ENCODE results near the gene MRPL43. TPM values are rescaled to one million over a fixed set of nuclear protein-coding genes. Genes with fewer than 3 reads are reported as not detected.
A peak's percentile ranks its signal among the peaks of the same experiment; 100 is the strongest.
"Not testable (repeated sequence)": the region's sequence is repeated elsewhere in the genome, so short reads cannot be mapped to it uniquely, and the experiment has no call there.

The MRPL43 gene
- total RNA-seq, 2 donors from 2014 or later = 47.3 to 52.0 TPM

DNA sequence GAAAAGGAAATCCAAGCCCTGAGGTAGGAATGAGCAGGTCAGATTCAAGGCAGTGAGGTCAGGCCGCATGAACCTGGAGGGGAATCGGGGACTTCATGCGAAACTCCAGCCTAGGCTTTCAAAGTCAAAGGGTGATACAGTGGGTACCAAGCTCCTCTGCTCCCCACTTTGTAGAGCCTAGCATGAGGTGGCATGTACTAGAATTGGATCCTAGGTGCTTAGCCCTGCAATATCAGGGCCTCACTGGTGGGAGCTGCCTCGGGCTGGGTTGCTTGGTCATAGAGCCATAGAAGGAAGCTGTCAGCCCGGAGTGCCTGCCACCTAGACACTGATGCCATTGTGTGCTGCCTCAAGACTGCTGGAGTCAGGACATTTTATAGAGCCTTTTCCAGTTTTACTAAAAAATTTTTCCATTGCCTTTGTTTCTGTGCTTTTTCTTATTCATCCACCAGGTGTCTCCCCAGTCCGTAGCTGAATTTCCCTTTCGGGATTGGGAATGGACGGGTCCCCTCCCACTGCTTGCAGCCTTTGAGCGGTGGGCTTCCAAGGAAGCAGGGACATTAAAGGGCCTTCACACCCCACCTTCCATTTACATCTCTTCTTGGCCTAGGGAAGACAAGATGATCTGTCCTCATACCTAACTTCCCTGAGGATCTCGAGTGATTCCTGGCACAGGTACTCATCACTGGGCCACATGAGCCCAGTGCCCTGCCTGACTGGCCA is 6.8 kb upstream of the MRPL43 start:
- DNase-seq = no peak
- intact Hi-C loops (cut with DNase I) = loop anchor here in 1 of 2 donors (1.0 kb wide), 1 partner anchor 20 kb away; no protein-coding TSS in a partner anchor
- no peak for ATAC-seq

GRCh38 chr10:100989088-100989487 is 1.8 kb upstream of the MRPL43 start:
- intact Hi-C loops (cut with DNase I) = no loop called here

DNA sequence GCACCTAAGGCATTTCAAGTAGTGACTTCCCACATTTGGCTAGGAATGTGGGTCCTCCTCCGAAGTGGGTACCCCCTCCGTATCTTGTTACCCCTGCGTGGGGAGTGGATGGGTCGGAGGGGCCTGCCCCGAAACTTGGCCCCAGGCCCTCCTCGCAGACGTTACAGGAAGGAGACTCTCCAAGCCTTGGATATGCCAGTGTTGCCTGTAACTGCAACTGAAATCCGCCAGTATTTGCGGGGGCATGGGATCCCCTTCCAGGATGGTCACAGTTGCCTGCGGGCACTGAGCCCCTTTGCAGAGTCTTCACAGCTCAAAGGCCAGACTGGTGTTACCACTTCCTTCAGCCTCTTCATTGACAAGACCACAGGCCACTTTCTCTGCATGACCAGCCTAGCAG is 869 bp upstream of the MRPL43 start:
- DNase-seq (no peak), ATAC-seq (no peak)
- intact Hi-C loops (cut with DNase I) = no loop called here

More at GRCh38 chr10:100989088-100989487, 1.8 kb upstream of the MRPL43 start:
- no peak for DNase-seq
- ATAC-seq = no peak

DNA sequence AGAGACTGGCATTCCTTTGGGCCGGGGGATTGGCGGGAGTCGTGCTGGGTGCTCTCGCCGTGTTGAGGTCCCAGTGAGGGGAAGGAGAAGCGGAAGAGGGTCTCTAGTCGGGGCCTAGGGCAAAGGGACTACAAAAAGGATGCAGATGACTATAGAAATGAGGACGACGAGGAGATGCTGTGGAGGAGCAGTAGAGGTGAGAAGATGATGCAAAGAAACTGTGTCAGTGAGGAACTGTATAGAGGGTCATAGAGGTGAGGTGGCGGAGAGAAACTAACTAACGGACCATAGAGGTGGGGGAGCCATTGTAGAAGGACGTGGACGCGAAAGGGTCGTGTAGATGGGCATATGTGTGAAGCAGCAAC is 370 bp upstream of the MRPL43 start:
- intact Hi-C loops (cut with DNase I) = no loop called here

DNA sequence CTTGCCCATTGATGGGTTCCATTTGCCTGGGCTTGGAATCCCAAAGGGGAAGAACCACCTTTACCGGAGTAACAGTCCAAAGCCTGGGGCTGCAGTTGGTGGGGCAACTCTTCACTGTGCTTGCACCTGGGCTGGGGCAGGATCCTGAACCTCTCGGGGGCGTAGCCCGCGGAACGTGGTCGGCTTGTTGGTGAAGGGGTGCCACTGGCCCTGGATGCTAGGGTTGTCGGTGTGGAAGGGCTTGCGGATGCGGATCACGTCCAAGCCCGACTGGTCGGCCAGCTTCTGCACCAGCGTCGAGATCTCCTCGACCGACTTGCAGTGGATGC is 710 bp downstream of the MRPL43 start:
- DNase-seq (no peak), ATAC-seq (no peak)
- intact Hi-C loops (cut with DNase I) = no loop called here

More for the DNA sequence above, 370 bp upstream of the MRPL43 start:
- no peak for ATAC-seq
- no peak for DNase-seq

GRCh38 chr10:100985336-100985735 is 2.0 kb downstream of the MRPL43 start:
- intact Hi-C loops (cut with DNase I) = no loop called here
- no peak for ATAC-seq
- DNase-seq = no peak

DNA sequence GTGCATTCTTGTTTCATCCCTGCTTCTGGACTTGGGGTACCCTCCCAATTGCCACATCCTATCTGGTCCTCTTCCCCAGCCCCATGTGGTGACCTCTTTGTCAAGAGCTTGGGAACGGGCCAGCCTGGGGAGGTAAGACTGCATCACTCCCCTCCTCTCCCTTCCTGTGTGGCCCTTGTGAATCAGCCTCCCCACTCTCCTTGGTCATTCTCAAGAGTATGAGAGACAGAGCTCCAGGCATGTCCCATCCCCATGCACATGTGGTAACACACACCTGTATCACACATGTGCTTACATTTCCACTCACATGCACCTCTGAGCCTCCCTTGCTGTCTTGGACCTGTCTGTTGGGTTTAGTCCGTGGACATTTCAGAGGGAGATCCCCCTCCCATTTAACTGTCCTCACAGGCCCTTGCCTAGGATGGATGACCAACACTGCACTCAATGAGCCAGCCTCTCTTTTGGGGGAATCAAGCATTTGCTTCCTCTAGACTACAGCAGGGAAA is 2.6 kb downstream of the MRPL43 start:
- no peak for ATAC-seq
- intact Hi-C loops (cut with DNase I) = no loop called here
- no peak for DNase-seq

DNA sequence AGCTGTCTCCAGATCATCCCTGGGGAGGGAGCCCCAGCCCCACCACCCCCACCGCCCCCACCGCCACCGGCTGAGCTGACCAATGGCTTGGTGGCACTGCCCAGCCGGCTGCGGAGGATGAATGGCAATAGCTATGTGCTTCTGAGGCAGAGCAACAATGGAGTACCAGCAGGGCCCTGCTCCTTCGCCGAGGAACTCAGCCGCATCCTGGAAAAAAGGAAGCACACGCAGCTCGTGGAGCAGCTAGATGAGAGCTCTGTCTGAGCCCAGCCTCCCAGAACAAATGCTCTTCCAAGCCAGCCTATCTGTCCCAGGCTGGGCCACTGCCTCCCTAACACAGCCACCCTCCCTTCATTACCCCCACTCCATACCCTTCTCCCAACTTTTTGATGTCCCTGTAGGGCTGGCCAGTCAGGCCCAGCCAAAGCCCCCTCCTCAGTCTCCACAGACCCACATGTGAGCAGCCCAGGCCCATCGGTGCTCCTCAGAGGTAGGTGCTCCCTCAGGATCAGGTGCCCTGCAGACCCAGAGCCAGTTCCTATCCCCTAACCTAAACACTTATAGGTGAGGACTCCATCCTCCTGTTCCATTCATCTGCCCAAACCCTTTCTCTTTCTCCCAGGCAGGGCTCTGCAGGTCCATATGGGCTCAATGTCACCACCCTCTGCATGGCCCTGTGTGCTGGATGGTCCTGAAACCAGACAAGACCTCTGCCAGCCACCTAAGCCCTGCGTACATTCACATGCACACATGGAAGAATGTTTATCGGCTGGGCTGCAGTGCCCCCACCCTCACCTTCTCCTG is 3.2 kb downstream of the MRPL43 start:
- ATAC-seq = no peak
- intact Hi-C loops (cut with DNase I) = no loop called here
- DNase-seq = no peak

- DNase-seq (no peak), ATAC-seq (no peak)
- intact Hi-C loops (cut with DNase I) = no loop called here
Measured at GRCh38 chr10:100982916-100983830, 4.1 kb downstream of the MRPL43 start.

GRCh38 chr10:100981178-100981772 is 6.0 kb downstream of the MRPL43 start:
- ATAC-seq (no peak), DNase-seq (no peak)
- intact Hi-C loops (cut with DNase I) = no loop called here

DNA sequence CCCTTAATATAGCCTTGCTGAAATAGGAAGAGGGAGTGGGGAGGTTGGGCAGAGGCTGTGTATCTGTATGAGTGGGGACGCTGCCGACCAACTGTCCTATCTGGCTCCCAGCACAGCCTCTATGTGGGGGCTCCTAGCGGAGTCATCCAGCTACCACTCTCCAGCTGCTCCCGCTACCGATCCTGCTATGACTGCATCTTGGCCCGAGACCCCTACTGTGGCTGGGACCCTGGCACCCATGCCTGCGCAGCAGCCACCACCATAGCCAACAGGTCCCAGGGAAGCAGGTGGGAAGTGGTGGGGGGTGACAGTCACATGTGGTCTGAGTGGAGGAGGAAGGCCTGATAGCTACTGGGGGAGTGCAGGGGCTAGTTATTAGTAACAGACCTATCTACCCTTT is 6.6 kb downstream of the MRPL43 start:
- ATAC-seq (no peak), DNase-seq (no peak)
- intact Hi-C loops (cut with DNase I) = no loop called here

- ATAC-seq (no peak), DNase-seq (no peak)
- intact Hi-C loops (cut with DNase I) = no loop called here
Measured at GRCh38 chr10:100980311-100980710, 7.0 kb downstream of the MRPL43 start.

- intact Hi-C loops (cut with DNase I) = no loop called here
- DNase-seq (no peak), ATAC-seq (no peak)
Measured at GRCh38 chr10:100979791-100980272, 7.5 kb downstream of the MRPL43 start.

DNA sequence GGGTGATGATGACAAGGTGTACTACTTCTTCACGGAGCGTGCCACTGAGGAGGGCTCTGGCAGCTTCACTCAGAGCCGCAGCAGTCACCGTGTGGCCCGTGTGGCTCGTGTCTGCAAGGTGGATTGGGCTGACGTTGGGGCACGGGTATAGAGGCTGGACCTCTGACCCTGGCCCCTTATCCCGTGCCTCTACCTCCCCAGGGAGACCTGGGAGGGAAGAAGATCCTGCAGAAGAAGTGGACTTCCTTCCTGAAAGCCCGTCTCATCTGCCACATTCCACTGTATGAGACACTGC is 8.4 kb downstream of the MRPL43 start:
- intact Hi-C loops (cut with DNase I) = no loop called here
- DNase-seq (no peak), ATAC-seq (no peak)

- peak in 1 of 2 donors; percentile 15 for ATAC-seq
- intact Hi-C loops (cut with DNase I) = no loop called here
- no peak for DNase-seq
Measured at GRCh38 chr10:100978121-100978900, 9.0 kb downstream of the MRPL43 start.

DNA sequence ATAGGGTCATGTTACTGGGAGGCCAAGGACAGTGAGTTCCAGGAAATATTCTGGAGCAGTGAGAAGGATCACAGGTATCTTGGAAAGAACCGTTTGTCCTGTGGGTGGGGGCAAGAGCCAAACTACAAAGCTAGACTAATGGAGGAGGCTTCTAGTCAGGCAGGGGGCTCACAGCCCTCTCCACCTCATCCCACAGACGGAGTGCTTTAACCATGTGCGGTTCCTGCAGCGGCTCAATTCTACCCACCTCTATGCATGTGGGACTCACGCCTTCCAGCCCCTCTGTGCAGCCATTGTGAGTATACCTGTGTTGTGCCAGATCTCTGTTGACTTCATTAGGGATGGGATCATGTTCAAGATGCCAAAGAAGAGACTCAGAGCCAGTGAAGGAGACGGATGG is 9.9 kb downstream of the MRPL43 start:
- no peak for DNase-seq
- no peak for ATAC-seq
- intact Hi-C loops (cut with DNase I) = no loop called here

- intact Hi-C loops (cut with DNase I) = no loop called here
- DNase-seq = no peak
- ATAC-seq = no peak
Measured at GRCh38 chr10:100976906-100977305, 10.4 kb downstream of the MRPL43 start.

GRCh38 chr10:100975397-100975796 is 11.9 kb downstream of the MRPL43 start:
- ATAC-seq; intact Hi-C loops (cut with DNase I); DNase-seq: not testable (repeated sequence)
